HepG2 (cell line): Measurements from ENCODE around the gene EOMES. TPM values are rescaled to one million over a fixed set of nuclear protein-coding genes. Genes with fewer than 3 reads are reported as not detected.

ENCODE experiments used
- AKAP8 ChIP-seq: sonication (generic); formaldehyde crosslinking; IDR thresholded peaks from 2 replicates; pipeline ENCODE4 v1.5.1; 2020; ENCODE audit warnings: mild to moderate bottlenecking, missing genetic modification reagents
- ATF7-NPFF ChIP-seq: sonication (generic); formaldehyde crosslinking; IDR thresholded peaks from 2 replicates; pipeline ENCODE4 v1.8.1; 2023; ENCODE audit warnings: mild to moderate bottlenecking, low read depth, missing genetic modification reagents, moderate library complexity
- BCL6 ChIP-seq: IDR thresholded peaks from 2 replicates; pipeline ENCODE4 v1.6.1; 2016; ENCODE audit warnings: missing genetic modification reagents, missing compliant biosample characterization
- CTCF ChIP-seq: sonication (generic); formaldehyde crosslinking; IDR thresholded peaks from 2 replicates; pipeline ENCODE4 v1.5.0; 2020; ENCODE audit warnings: mild to moderate bottlenecking, missing genetic modification reagents, moderate library complexity
- EHMT2 ChIP-seq: fragments of 200-600 bp; sonication (generic); IDR thresholded peaks from 2 replicates; pipeline ENCODE4 v1.7.0; 2017; ENCODE audit warnings: antibody characterized with exemption, low read depth, low read length, borderline replicate concordance
- FOXJ3 ChIP-seq: sonication (generic); formaldehyde crosslinking; IDR thresholded peaks from 2 replicates; pipeline ENCODE4 v1.4.0; 2020; ENCODE audit warnings: missing genetic modification reagents, mild to moderate bottlenecking, borderline replicate concordance
- IKZF1 ChIP-seq: fragments of 450-650 bp; IDR thresholded peaks from 2 replicates; pipeline ENCODE4 v1.7.1; 2016
- JARID2 ChIP-seq: sonication (generic); formaldehyde crosslinking; IDR thresholded peaks from 2 replicates; pipeline ENCODE4 v1.8.1; 2023; ENCODE audit warnings: missing genetic modification reagents, inconsistent platforms; ENCODE audit not compliant: insufficient replicate concordance
- KDM2A ChIP-seq: sonication (generic); formaldehyde crosslinking; IDR thresholded peaks from 2 replicates; pipeline ENCODE4 v1.4.0; 2020; ENCODE audit warnings: low read depth, missing genetic modification reagents, borderline replicate concordance
- MAZ ChIP-seq, 2 experiments: sonication (generic) in 1 of 2; formaldehyde crosslinking in 1 of 2; IDR thresholded peaks; 2 replicates each; pipeline versions ENCODE4 v1.5.0 to v1.6.1; 2012 to 2020; ENCODE audit warnings: low read depth in 2 of 2, mild to moderate bottlenecking in 2 of 2, borderline replicate concordance in 1 of 2, improper control_type of control experiment in 1 of 2, low read length in 1 of 2, missing genetic modification reagents in 1 of 2, moderate library complexity in 1 of 2
- NFKBIZ ChIP-seq: IDR thresholded peaks from 2 replicates; pipeline ENCODE4 v1.6.1; 2018; ENCODE audit warnings: missing genetic modification reagents, missing compliant biosample characterization
- NFYB ChIP-seq: sonication (generic); formaldehyde crosslinking; IDR thresholded peaks from 2 replicates; pipeline ENCODE4 v1.4.0; 2020; ENCODE audit warnings: missing genetic modification reagents
- NPAS2 ChIP-seq: sonication (generic); formaldehyde crosslinking; IDR thresholded peaks from 2 replicates; pipeline ENCODE4 v1.8.0; 2022; ENCODE audit warnings: mild to moderate bottlenecking, missing genetic modification reagents, borderline replicate concordance
- RBFOX2 ChIP-seq: fragments of 200-400 bp; formaldehyde crosslinking; IDR thresholded peaks from 2 replicates; pipeline ENCODE4 v1.6.1; 2017; ENCODE audit warnings: low read depth, mild to moderate bottlenecking, low read length
- RCOR2 ChIP-seq: IDR thresholded peaks from 2 replicates; pipeline ENCODE4 v1.6.1; 2016; ENCODE audit warnings: missing biosample characterization, missing genetic modification reagents
- RFX1 ChIP-seq: fragments of 450-650 bp; IDR thresholded peaks from 2 replicates; pipeline ENCODE4 v1.6.1; 2017
- SMAD9 ChIP-seq: sonication (generic); formaldehyde crosslinking; IDR thresholded peaks from 2 replicates; pipeline ENCODE4 v1.5.1; 2020; ENCODE audit warnings: mild to moderate bottlenecking, missing genetic modification reagents
- SNAI1 ChIP-seq: sonication (generic); formaldehyde crosslinking; IDR thresholded peaks from 2 replicates; pipeline ENCODE4 v1.5.0; 2020; ENCODE audit warnings: mild to moderate bottlenecking, missing genetic modification reagents, borderline replicate concordance
- SOX13 ChIP-seq, 3 experiments: fragments of 450-650 bp in 1 of 3; sonication (generic) in 1 of 3; formaldehyde crosslinking in 1 of 3; IDR thresholded peaks in 2 of 3; conservative IDR thresholded peaks in 1 of 3; 2 replicates each; pipeline versions ENCODE4 v1.5.0 to v1.6.1; 2016 to 2020; ENCODE audit warnings: antibody characterized with exemption in 1 of 3, mild to moderate bottlenecking in 1 of 3, missing compliant biosample characterization in 1 of 3, missing genetic modification reagents in 1 of 3, moderate library complexity in 1 of 3
- SOX5 ChIP-seq: IDR thresholded peaks from 2 replicates; pipeline ENCODE4 v1.6.1; 2016; ENCODE audit warnings: borderline replicate concordance
- TEAD2 ChIP-seq: sonication (generic); formaldehyde crosslinking; IDR thresholded peaks from 2 replicates; pipeline ENCODE4 v1.9.0; 2021; ENCODE audit warnings: missing genetic modification reagents
- TRIM24 ChIP-seq: sonication (generic); formaldehyde crosslinking; IDR thresholded peaks from 2 replicates; pipeline ENCODE4 v1.8.0; 2022; ENCODE audit warnings: mild to moderate bottlenecking, missing genetic modification reagents
- ZBTB1 ChIP-seq: sonication (generic); formaldehyde crosslinking; IDR thresholded peaks from 2 replicates; pipeline ENCODE4 v1.4.0; 2020; ENCODE audit warnings: missing genetic modification reagents, borderline replicate concordance
- ZBTB34 ChIP-seq: sonication (generic); formaldehyde crosslinking; IDR thresholded peaks from 2 replicates; pipeline ENCODE4 v1.8.0; 2022; ENCODE audit warnings: mild to moderate bottlenecking, missing genetic modification reagents
- ZNF143 ChIP-seq: sonication (generic); formaldehyde crosslinking; IDR thresholded peaks from 2 replicates; pipeline ENCODE4 v1.4.0; 2020; ENCODE audit warnings: missing genetic modification reagents
- ZNF350 ChIP-seq: sonication (generic); formaldehyde crosslinking; IDR thresholded peaks from 2 replicates; pipeline ENCODE4 v1.4.0; 2020; ENCODE audit warnings: mild to moderate bottlenecking, low read depth, missing genetic modification reagents, borderline replicate concordance
- ZNF75D ChIP-seq: sonication (generic); formaldehyde crosslinking; IDR thresholded peaks from 2 replicates; pipeline ENCODE4 v1.8.1; 2023; ENCODE audit warnings: missing genetic modification reagents, mild to moderate bottlenecking, borderline replicate concordance
- polyA plus RNA-seq, 8 experiments: library from polyadenylated mRNA; depleted of rRNA in 3 of 8; stranded (reverse) in 7 of 8; unstranded in 1 of 8; fragments of >200 nt; fragmentation: Illumina TruSeq in 4 of 8; extraction: Trizol in 4 of 8; gene quantifications; 2 replicates each; pipeline versions ENCODE4 v1.2.1 to v1.2.3, GENCODE V29; 2011 to 2016; ENCODE audit warnings: low read depth in 4 of 8, missing spikeins in 1 of 8, mixed read lengths in 1 of 8; ENCODE audit not compliant: insufficient read depth in 1 of 8
- total RNA-seq, 5 experiments: library from RNA; depleted of rRNA; stranded (reverse); fragments of >200 nt; fragmentation: Illumina TruSeq; extraction: Trizol; gene quantifications; 2 replicates each; pipeline ENCODE4 v1.2.3, GENCODE V29; 2016; ENCODE audit warnings: low read depth in 1 of 5

Gene EOMES
- total and polyA plus RNA-seq, 2 of the 13 experiments (the other 11 are each of a cell fraction or from before 2014, with no cell fraction given), result 0.11 to 0.12 TPM

GRCh38 chr3:27667751-27668150 is 54.4 kb downstream of the EOMES start (continued):
- no peak for TF ChIP-seq SOX13 (IDR thresholded peaks at IDR 0.05)
- peak in 1 of 2 experiments; percentile 88; a peak in 2 of 4 replicates for TF ChIP-seq SOX13 (CRISPR knock-in tag; conservative IDR thresholded peaks at IDR 0.05 in 1 of 2, IDR thresholded peaks at IDR 0.05 in 1 of 2)
- no peak for TF ChIP-seq NFYB
- no peak for TF ChIP-seq SMAD9 (CRISPR knock-in tag)
- TF ChIP-seq NPAS2, result no peak
- no peak for TF ChIP-seq ZBTB1 (CRISPR knock-in tag)
- no peak for TF ChIP-seq BCL6 (CRISPR knock-in tag)
- TF ChIP-seq ATF7-NPFF (CRISPR knock-in tag), result no peak
- no peak for TF ChIP-seq NFKBIZ
- TF ChIP-seq RFX1, result no peak
- no peak for TF ChIP-seq IKZF1
- TF ChIP-seq MAZ (IDR thresholded peaks at IDR 0.05; ENCODE audit: borderline replicate concordance, low read depth, low read length), result no peak
- no peak for TF ChIP-seq MAZ (CRISPR knock-in tag; IDR thresholded peaks at IDR 0.05; ENCODE audit: low read depth)
- no peak for TF ChIP-seq ZNF143 (CRISPR knock-in tag)
- no peak for TF ChIP-seq EHMT2
- no peak for TF ChIP-seq RCOR2 (CRISPR knock-in tag)
- peak; percentile 86 for TF ChIP-seq SOX5 (CRISPR knock-in tag)
- TF ChIP-seq TEAD2, result no peak
- TF ChIP-seq FOXJ3, result no peak
- TF ChIP-seq ZBTB34 (CRISPR knock-in tag), result no peak
- no peak for TF ChIP-seq ZNF350 (CRISPR knock-in tag)
- TF ChIP-seq RBFOX2, result no peak
- TF ChIP-seq TRIM24, result no peak
- no peak for TF ChIP-seq KDM2A (CRISPR knock-in tag)
- TF ChIP-seq ZNF75D, result no peak
- TF ChIP-seq AKAP8, result no peak
- no peak for TF ChIP-seq JARID2 (CRISPR knock-in tag)
- TF ChIP-seq SNAI1 (CRISPR knock-in tag), result no peak
- no peak for TF ChIP-seq CTCF (CRISPR knock-in tag)
